Cardiac fibroblast (primary cell): Measurements from ENCODE around the gene NSMCE3.

Experiments used
- DNase-seq, 2 donors: peaks; one replicate each; pipeline versions ENCODE4 v3.0.0 to v3.0.0-alpha.2; 2010; ENCODE audit warnings: low read depth in 2 of 2
- H3K4me3 ChIP-seq, 2 donors: replicated peaks in 1 of 2; 1 replicate in 1 of 2; 2 replicates in 1 of 2; pipeline ENCODE4 v1.5.1; 2011; ENCODE audit warnings: low read depth in 2 of 2, low read length in 2 of 2, mild to moderate bottlenecking in 2 of 2, moderate library complexity in 1 of 2
- TF ChIP-seq, protein P1 (sequence below): IDR thresholded peaks from one replicate; pipeline ENCODE4 v1.5.1; 2011; ENCODE audit warnings: low read depth, mild to moderate bottlenecking, low read length, inconsistent platforms

NSMCE3 gene

DNA sequence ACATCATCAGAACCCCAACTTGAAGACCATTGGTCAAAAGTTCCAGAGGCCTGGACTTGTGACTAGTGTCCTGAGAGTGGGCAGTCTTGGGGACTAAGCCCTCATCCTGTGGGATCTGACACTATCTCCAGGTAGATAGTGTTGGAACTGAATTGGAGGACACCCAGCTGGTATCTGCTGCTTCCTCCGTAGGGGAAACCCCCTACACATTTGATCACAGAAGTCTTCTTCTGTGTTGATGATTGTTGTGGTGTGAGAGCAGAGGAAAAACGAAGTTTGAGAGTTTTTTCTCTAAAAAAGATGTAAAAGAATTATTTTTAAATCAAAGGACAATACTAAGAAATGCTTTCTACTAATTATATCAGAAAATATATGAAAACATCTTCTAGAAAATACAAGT is 6.9 kb downstream of the NSMCE3 start:
- TF ChIP-seq, protein P1, sequence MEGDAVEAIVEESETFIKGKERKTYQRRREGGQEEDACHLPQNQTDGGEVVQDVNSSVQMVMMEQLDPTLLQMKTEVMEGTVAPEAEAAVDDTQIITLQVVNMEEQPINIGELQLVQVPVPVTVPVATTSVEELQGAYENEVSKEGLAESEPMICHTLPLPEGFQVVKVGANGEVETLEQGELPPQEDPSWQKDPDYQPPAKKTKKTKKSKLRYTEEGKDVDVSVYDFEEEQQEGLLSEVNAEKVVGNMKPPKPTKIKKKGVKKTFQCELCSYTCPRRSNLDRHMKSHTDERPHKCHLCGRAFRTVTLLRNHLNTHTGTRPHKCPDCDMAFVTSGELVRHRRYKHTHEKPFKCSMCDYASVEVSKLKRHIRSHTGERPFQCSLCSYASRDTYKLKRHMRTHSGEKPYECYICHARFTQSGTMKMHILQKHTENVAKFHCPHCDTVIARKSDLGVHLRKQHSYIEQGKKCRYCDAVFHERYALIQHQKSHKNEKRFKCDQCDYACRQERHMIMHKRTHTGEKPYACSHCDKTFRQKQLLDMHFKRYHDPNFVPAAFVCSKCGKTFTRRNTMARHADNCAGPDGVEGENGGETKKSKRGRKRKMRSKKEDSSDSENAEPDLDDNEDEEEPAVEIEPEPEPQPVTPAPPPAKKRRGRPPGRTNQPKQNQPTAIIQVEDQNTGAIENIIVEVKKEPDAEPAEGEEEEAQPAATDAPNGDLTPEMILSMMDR: no peak
- no peak for DNase-seq
- H3K4me3 ChIP-seq: no peak overlapping the region

DNA sequence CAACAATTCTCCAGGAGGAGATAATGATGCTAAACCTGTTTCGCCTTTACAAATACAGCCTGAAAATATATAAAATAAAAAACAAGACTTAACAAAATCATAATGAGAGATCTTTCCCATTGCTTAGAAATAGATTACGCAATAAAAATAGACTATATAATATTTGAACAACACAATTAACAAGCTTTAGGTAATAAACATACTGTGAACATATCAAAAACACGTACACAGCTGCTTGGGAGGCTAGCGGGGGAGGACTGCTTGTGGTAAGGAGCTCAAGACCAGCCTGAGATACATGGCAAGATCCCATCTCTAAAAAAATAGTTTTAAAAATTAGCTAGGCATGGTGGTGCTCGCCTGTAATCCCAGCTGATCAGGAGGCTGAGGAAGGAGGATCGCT is 8.7 kb downstream of the NSMCE3 start:
- TF ChIP-seq, protein P1: no peak
- H3K4me3 ChIP-seq: no peak overlapping the region
- no peak for DNase-seq

DNA sequence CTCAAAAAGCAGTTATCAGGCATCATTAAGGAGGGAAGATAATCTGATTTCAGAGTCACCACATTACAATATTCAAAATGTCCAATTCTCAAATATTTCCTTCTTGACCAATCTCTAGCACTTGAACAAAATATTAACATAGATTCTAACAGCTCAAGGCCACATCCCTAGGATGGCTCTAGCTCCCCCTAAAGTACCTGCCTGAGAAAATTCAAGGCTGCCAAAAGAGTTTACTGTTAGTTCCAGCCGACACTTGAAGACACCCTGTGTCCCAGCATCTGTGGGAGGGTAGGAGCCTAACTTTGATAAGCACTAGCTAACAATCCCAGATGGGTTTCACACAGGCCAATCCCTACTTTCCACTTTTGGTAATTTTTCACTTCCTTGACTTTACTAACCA is 10.4 kb downstream of the NSMCE3 start:
- no peak for DNase-seq
- TF ChIP-seq, protein P1: no peak
- no peak overlapping the region for H3K4me3 ChIP-seq

DNA sequence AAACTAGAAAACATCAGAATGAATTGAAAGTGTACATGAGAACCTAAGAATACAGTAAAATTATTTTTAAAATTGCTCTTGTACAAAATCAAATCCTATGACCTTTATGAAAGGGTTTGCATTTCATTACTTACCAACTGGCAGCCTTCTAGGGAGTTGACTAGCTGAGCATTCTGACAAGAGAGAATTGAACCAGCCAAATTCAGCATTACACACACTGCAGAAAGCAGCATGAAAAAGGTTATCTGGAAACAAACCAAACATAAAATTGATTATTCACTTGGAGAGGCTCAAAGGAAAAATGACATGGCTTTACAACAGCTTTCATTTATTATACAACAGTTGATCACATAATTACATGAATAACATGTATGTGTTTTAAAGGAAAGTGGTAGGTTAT is 17.4 kb downstream of the NSMCE3 start:
- DNase-seq: no peak
- H3K4me3 ChIP-seq: no peak overlapping the region
- TF ChIP-seq, protein P1: no peak

DNA sequence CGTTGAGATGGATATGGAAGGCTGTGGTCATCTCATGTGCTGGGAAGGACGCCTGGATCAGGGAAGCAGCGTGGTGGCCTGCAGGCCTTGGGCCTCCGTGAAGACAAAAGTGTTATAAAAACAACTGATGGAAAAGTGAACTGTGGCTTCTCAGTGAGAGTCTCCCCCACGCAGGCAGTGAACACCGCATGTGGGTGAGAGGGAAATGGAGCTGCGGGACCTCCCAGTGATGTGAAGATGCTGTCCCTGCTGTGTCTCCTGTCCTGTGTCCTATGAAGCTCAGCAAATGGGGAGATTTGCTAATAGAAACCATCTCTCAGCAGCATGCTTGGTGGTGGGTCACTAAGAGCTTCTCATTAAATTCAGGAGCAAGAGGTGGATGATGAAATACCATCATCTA is 25.1 kb downstream of the NSMCE3 start:
- no peak for DNase-seq
- no peak overlapping the region for H3K4me3 ChIP-seq
- TF ChIP-seq, protein P1: no peak

DNA sequence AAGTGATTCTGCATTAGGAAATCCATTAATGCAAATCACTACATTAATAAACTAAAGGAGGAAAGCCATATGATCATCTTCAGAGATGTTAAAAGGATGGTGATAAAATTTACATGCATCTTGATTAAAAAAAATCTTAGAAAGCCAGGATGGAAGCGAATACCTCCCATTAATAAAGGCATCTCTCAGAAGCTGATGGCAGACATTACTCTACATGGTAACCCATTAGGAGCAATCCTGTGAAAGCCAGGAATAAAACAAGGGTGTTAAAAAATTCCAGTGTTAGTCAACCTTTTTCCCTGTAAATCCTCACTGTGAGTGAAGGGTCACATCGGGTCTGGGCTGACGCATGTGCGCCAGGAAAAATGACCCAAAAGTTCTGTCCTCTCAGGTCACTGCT is 25.5 kb downstream of the NSMCE3 start:
- H3K4me3 ChIP-seq: no peak overlapping the region
- TF ChIP-seq, protein P1: no peak
- DNase-seq: no peak

DNA sequence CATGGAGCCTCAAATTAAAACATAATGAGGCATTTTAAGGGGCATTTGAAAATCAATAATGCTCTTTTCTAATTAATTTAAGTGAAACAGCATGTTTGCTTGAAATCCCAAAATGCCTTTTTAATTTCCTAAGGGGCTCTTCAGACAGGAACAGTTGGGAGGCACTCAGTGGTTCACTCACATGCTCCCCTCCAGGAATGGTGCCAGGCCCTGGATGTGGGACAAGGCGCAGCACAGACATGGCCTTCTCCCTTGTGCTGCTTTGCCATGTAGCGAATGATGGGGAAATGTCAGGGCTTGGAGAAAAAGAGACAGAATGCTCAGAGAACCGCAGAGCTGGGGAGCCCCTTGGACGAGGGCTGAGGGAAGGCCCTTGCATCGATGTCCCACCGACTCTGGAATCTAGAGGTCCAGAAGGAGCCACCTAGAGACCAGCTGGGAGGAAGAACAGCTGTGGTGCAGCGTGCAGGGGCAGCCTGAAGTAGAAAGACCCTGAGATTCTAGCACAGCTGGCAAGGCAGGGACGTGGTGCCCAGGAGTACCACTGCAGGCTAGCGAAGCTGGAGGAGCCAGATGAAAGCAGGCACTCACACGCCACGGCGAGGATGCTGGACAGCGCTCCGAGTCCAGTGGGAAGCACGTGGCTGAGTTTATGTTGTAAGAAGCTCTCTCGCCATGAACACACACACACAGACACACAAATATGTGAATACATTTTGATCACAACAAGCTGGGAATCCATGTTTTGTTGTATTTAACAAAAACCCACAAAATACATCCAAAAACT is 27.0 kb downstream of the NSMCE3 start:
- H3K4me3 ChIP-seq: no peak overlapping the region
- TF ChIP-seq, protein P1: no peak
- peak in 1 of 2 donors; percentile 2 for DNase-seq
